GM12891 (cell line): ENCODE results near the gene LRMDA.

Experiments
- DNase-seq: peaks from one replicate; pipeline ENCODE4 v3.0.0; 2011; ENCODE audit warnings: low spot score; ENCODE audit not compliant: insufficient read length
- FAIRE-seq: peaks from 2 replicates; lab custom pipeline; 2011; peaks lifted over from hg19 to GRCh38; lab: Jason Lieb, UNC
- PAX5 ChIP-seq: IDR thresholded peaks from 2 replicates; pipeline ENCODE4 v1.6.1; 2011; ENCODE audit warnings: low read length, moderate library complexity, mild to moderate bottlenecking; ENCODE audit not compliant: insufficient read depth, severe bottlenecking
- POLR2A ChIP-seq: IDR thresholded peaks from 2 replicates; pipeline ENCODE4 v1.6.1; 2011; ENCODE audit warnings: low read depth, low read length, control low read depth
- POLR2AphosphoS5 ChIP-seq: IDR thresholded peaks from 2 replicates; pipeline ENCODE4 v1.6.1; 2011; ENCODE audit warnings: low read depth, low read length, control low read depth
- POU2F2 ChIP-seq: IDR thresholded peaks from 2 replicates; pipeline ENCODE4 v1.6.1; 2011; ENCODE audit warnings: low read depth, mild to moderate bottlenecking, control low read depth, low read length, moderate library complexity
- SPI1 ChIP-seq: IDR thresholded peaks from 2 replicates; pipeline ENCODE4 v1.6.1; 2011; ENCODE audit warnings: low read depth, low read length, control low read depth
- TAF1 ChIP-seq: IDR thresholded peaks from 2 replicates; pipeline ENCODE4 v1.6.1; 2011; ENCODE audit warnings: low read depth, low read length, control low read depth

LRMDA gene

GRCh38 chr10:75434291-75434690 lies 2.9 kb downstream of the LRMDA start:
- DNase-seq (no peak), FAIRE-seq (no peak)
- no peak for TF ChIP-seq POU2F2
- TF ChIP-seq POLR2A: no peak
- TF ChIP-seq SPI1: no peak
- no peak for TF ChIP-seq POLR2AphosphoS5
- TF ChIP-seq TAF1: no peak

DNA sequence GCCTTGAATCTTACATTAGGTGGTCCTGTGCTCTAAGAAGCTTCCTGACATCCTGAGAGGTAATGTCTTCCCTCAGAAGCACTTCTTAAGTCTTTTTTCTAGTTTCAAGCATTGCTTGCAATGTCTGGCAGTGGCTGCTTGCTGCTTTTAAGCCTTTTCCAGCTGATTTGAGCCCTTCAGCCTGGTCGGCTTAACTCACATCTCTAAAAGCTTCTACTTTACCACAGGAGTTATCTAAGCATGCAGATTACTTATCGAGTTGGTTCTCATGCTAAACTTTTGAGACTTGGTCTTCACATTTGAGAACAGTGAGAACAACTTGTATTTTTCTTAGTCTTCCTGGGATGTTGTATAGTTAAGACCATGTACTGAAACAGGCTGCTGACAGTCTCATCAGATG lies 3.9 kb downstream of the LRMDA start:
- TF ChIP-seq POLR2AphosphoS5 (no peak), TAF1 (no peak), PAX5 (no peak), POLR2A (no peak), SPI1 (no peak), POU2F2 (no peak)
- FAIRE-seq (no peak), DNase-seq (no peak)

- DNase-seq (no peak), FAIRE-seq (no peak)
- no peak for TF ChIP-seq SPI1
- TF ChIP-seq POLR2AphosphoS5: no peak
- TF ChIP-seq POLR2A: no peak
- no peak for TF ChIP-seq POU2F2
- no peak for TF ChIP-seq TAF1
Measured at GRCh38 chr10:75436896-75437295, 5.5 kb downstream of the LRMDA start.

DNA sequence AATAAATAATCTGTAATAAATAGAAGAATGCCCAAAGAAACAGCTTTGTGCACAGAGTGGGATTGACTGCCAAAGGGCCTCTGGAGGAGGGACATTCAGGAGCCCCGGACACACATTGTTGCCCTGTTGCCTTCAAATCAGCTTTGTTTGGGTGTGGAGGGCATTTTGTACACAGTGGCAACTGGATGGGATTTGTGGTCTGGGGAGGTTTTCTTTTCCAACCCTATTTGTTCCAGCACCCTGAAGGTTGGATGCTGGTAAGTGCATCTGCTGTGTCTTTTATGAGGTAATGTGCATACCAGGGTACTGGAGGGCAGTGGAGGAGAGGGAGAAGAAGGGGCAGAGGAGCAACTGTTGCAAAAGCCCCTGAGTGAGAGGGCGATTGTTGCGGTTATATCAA lies 6.3 kb downstream of the LRMDA start:
- no peak for FAIRE-seq
- no peak for DNase-seq
- TF ChIP-seq SPI1 (no peak), POU2F2 (no peak), POLR2A (no peak), PAX5 (no peak), POLR2AphosphoS5 (no peak), TAF1 (no peak)

DNA sequence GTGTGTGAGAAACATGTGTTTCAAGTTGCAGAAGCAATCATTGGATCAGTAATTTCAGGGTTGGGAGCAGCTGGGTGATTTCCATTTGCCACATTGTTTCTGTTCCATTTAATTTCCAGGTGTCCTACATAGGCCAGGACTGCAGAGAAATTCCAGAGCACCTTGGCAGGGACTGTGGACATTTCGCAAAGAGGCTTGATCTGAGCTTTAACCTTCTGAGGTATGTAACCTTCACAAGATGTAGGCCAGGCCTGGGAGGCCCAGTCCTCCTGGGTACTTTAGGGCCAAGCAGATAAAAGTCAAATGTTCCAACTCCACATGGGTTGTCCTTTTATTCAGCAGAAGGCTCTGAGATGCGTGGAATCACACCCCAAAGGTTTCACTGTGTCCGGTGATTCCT lies 6.9 kb downstream of the LRMDA start:
- no peak for TF ChIP-seq POLR2AphosphoS5
- no peak for TF ChIP-seq POU2F2
- no peak for TF ChIP-seq POLR2A
- no peak for TF ChIP-seq SPI1
- no peak for TF ChIP-seq PAX5
- no peak for TF ChIP-seq TAF1
- no peak for DNase-seq
- no peak for FAIRE-seq

GRCh38 chr10:75439811-75440210 lies 8.4 kb downstream of the LRMDA start:
- no peak for DNase-seq
- no peak for FAIRE-seq
- TF ChIP-seq PAX5 (no peak), POLR2A (no peak), TAF1 (no peak), SPI1 (no peak), POLR2AphosphoS5 (no peak), POU2F2 (no peak)

GRCh38 chr10:75440271-75440793 lies 8.9 kb downstream of the LRMDA start:
- FAIRE-seq (no peak), DNase-seq (no peak)
- TF ChIP-seq POU2F2 (no peak), PAX5 (no peak), SPI1 (no peak), POLR2A (no peak), POLR2AphosphoS5 (no peak), TAF1 (no peak)

DNA sequence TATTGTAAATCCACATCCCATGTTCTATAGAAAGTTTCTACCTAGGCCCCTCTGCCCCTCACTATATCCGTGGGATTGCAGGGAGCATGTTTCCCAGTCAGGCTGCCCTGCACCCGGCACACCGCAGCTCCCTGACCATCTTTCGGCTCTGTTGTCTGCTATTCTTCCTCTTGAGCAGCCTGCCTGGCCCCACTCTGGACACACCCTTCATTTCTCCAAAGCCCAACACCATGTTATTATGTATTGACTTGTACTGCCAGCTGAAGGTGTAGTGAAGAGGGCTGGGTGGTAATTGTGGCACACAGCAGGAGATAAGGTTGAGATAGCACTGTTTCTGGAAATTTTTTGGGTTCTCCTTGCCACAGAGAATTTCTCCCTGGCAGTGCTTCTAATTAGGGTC lies 9.8 kb downstream of the LRMDA start:
- TF ChIP-seq POU2F2 (no peak), POLR2A (no peak), SPI1 (no peak), POLR2AphosphoS5 (no peak), TAF1 (no peak), PAX5 (no peak)
- DNase-seq (no peak), FAIRE-seq (no peak)

DNA sequence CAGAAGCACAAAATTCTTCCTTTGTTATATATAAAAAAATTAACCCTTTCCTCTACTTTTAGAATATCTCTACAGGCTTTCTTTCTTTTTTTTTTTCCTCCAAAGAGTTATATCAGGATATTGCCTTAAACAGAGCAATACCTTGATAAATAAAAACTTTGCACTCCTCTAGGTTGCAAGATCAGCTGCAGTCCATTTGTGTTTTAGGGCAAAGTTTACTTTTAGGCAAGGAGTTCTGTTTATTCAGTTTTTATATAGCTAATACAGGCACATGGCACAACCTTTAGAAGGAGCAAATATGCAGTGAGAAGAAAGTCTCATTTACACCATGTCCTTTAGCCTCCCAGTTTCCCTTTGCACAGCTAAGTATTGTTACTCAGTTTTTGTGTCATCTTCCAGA lies 10.3 kb downstream of the LRMDA start:
- TF ChIP-seq TAF1 (no peak), SPI1 (no peak), POLR2AphosphoS5 (no peak), POU2F2 (no peak), PAX5 (no peak), POLR2A (no peak)
- DNase-seq (no peak), FAIRE-seq (no peak)

DNA sequence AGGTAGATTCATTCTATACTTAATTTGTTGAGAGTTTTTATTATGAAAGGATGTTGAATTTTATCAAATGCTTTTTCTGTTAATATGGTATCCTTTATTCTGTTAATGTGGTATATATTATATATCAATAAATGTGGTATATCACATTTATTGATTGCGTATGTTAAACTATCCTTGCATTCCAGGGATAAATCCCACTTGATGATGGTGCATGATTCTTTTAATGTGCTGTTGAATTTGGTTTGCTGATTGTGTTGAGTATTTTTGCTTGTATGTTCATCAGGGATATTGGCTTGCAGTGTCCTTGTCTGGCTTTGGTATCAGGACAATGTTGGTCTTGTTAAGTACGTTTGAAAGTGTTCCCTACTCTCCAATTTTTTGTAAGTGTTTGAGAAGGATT lies 11.9 kb downstream of the LRMDA start:
- TF ChIP-seq POU2F2 (no peak), PAX5 (no peak), POLR2A (no peak), POLR2AphosphoS5 (no peak), SPI1 (no peak), TAF1 (no peak)
- FAIRE-seq: no peak
- no peak for DNase-seq
